RWPE2 (cell line): Measurements from ENCODE around the gene ZNF491.

ENCODE experiments used
- ATAC-seq: fragments of 200-7000 bp; cut with Tn5 transposase; 3 replicates; pipeline ENCODE4 v1.9.1; 2021; ENCODE audit warnings: low read depth
- DNase-seq: peaks from one replicate; pipeline ENCODE4 v3.0.0-alpha.2; 2020; ENCODE audit warnings: low spot score
- H3K27ac ChIP-seq: fragments of 450-650 bp; 2 replicates; pipeline ENCODE4 v1.5.1; 2017; ENCODE audit warnings: mild to moderate bottlenecking; ENCODE audit not compliant: poor library complexity, severe bottlenecking
- H3K27me3 ChIP-seq: fragments of 250-450 bp; sonication (Bioruptor Pico); 2 replicates; pipeline ENCODE4 v1.5.1; 2021; ENCODE audit warnings: mild to moderate bottlenecking, moderate library complexity; ENCODE audit not compliant: insufficient read depth, poor library complexity, severe bottlenecking
- H3K36me3 ChIP-seq: fragments of 250-450 bp; sonication (Bioruptor Pico); 2 replicates; pipeline ENCODE4 v1.5.1; 2020; ENCODE audit warnings: low read depth, mild to moderate bottlenecking, moderate library complexity
- H3K4me1 ChIP-seq: fragments of 250-450 bp; sonication (Bioruptor Pico); 2 replicates; pipeline ENCODE4 v1.5.1; 2021; ENCODE audit warnings: mild to moderate bottlenecking, moderate library complexity; ENCODE audit not compliant: insufficient read depth, poor library complexity, severe bottlenecking
- H3K4me3 ChIP-seq: fragments of 250-450 bp; sonication (Bioruptor Pico); 2 replicates; pipeline ENCODE4 v1.5.1; 2021; ENCODE audit warnings: mild to moderate bottlenecking, moderate library complexity; ENCODE audit not compliant: severe bottlenecking
- H3K9me3 ChIP-seq: fragments of 250-450 bp; sonication (Bioruptor Pico); 2 replicates; pipeline ENCODE4 v1.5.1; 2021; ENCODE audit warnings: mild to moderate bottlenecking, moderate library complexity; ENCODE audit not compliant: severe bottlenecking
- TF ChIP-seq, protein P1 (sequence below): fragments of 450-650 bp; IDR thresholded peaks from one replicate; pipeline ENCODE4 v1.5.1; 2017; ENCODE audit warnings: mild to moderate bottlenecking, moderate library complexity; ENCODE audit not compliant: poor library complexity, severe bottlenecking

ZNF491 gene

DNA sequence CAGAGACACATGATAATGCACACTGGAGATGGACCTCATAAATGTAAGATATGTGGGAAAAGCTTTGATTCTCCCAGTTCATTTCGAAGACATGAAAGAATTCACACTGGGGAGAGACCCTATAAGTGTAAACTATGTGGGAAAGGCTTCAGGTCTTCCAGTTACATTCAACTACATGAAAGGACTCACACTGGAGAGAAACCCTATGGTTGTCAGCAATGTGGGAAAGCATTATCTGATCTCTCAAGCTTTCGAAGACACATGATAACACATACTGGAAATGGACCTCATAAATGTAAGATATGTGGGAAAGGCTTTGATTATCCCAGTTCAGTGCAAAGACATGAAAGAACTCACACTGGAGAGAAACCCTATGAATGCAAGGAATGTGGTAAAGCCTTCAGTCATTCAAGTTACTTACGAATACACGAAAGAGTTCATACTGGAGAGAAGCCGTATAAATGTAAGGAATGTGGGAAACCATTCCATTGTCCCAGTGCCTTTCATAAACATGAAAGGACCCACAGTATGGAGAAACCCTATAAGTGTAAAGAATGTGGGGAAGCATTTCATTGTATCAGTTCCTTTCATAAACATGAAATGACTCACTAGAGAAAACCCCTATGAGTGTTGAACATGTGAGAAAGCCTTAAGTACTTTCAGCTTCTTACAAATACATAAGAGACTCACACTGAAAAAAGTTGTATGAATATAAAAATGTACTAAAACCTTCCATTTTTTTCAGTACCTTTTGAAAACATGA lies 16.8 kb upstream of the ZNF491 start:
- Histone ChIP-seq H3K27me3 (no peaks in the 10 kb centered on the region), H3K4me1 (no peaks in the 10 kb centered on the region), H3K36me3 (peaks cover 48% of the 10 kb centered on the region), H3K4me3 (no peak overlapping the region), H3K27ac (no peak overlapping the region), H3K9me3 (peaks cover 44% of the 10 kb centered on the region)
- DNase-seq = no peak
- TF ChIP-seq, protein P1, sequence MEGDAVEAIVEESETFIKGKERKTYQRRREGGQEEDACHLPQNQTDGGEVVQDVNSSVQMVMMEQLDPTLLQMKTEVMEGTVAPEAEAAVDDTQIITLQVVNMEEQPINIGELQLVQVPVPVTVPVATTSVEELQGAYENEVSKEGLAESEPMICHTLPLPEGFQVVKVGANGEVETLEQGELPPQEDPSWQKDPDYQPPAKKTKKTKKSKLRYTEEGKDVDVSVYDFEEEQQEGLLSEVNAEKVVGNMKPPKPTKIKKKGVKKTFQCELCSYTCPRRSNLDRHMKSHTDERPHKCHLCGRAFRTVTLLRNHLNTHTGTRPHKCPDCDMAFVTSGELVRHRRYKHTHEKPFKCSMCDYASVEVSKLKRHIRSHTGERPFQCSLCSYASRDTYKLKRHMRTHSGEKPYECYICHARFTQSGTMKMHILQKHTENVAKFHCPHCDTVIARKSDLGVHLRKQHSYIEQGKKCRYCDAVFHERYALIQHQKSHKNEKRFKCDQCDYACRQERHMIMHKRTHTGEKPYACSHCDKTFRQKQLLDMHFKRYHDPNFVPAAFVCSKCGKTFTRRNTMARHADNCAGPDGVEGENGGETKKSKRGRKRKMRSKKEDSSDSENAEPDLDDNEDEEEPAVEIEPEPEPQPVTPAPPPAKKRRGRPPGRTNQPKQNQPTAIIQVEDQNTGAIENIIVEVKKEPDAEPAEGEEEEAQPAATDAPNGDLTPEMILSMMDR = no peak
- no peak for ATAC-seq

DNA sequence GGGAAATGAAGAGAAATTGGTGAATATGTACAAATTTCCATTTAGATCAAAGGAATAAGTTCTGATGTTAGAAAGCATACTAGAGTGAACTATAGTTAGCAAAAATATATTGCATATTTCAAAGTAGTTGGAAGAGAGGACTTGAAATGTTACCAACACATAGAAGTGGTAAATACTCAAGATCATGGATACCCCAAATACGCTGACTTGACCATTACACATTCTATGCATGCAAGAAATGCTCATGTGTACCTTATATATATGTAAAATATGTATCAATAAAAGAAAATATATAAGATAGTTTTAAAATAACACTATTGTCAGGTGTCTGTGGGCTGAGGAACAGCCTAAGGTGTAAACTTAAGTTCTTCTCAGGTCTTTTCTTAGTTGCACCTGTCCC lies 14.6 kb upstream of the ZNF491 start:
- H3K4me1 ChIP-seq = no peaks in the 10 kb centered on the region
- H3K9me3 ChIP-seq = peaks cover 41% of the 10 kb centered on the region
- TF ChIP-seq, protein P1 = no peak
- H3K36me3 ChIP-seq = peaks cover 31% of the 10 kb centered on the region
- no peaks in the 10 kb centered on the region for H3K27me3 ChIP-seq
- H3K4me3 ChIP-seq = no peak overlapping the region
- DNase-seq (no peak), ATAC-seq (no peak)
- H3K27ac ChIP-seq = no peak overlapping the region

DNA sequence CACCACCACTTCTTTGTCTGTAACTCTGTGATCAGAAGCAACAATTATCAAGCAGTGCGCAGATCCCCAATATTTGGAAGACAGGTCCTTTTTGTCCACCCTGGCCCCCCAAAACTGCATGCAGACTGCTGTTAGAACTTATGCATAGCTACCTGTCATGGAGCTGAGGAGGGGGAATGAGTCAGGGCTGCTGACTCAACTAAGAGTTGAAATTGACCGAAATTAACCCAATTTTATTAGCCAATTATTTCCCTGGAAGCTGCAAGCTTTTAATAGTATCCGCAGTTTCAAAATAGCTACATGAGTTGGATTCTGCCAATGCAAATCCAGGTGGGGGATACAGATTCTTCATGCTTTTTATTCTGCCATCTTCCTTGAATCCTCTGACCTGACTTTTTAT lies 14.0 kb upstream of the ZNF491 start:
- H3K9me3 ChIP-seq = peaks cover 45% of the 10 kb centered on the region
- DNase-seq = no peak
- H3K4me3 ChIP-seq = no peak overlapping the region
- no peaks in the 10 kb centered on the region for H3K4me1 ChIP-seq
- no peak for ATAC-seq
- TF ChIP-seq, protein P1 = no peak
- H3K27ac ChIP-seq = no peak overlapping the region
- peaks cover 28% of the 10 kb centered on the region for H3K36me3 ChIP-seq
- H3K27me3 ChIP-seq = no peaks in the 10 kb centered on the region

DNA sequence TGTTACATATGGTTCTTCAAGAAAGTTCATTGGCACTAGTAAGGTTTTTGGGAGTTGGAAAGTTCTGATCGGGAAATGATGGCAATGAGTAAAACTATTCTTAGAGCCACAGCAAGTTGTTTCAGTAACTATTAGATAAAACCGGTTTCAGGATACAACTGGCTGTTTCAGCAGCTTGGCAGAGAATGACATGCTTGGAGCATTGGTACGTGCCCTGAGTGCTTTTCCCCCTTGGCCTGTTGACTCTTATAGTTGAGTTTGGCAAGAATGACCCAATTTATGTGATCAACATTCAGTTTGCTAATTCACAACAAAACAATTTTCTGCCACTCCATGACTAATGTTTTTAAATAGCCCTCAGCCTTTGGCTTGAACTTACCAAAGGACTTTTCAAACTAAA lies 10.8 kb upstream of the ZNF491 start:
- no peaks in the 10 kb centered on the region for H3K4me1 ChIP-seq
- H3K27ac ChIP-seq = no peak overlapping the region
- ATAC-seq = no peak
- no peak for DNase-seq
- TF ChIP-seq, protein P1 = no peak
- no peaks in the 10 kb centered on the region for H3K27me3 ChIP-seq
- no peaks in the 10 kb centered on the region; the same call in 1 of the 2 replicates for H3K36me3 ChIP-seq
- no peak overlapping the region for H3K4me3 ChIP-seq
- peaks cover 25% of the 10 kb centered on the region for H3K9me3 ChIP-seq

DNA sequence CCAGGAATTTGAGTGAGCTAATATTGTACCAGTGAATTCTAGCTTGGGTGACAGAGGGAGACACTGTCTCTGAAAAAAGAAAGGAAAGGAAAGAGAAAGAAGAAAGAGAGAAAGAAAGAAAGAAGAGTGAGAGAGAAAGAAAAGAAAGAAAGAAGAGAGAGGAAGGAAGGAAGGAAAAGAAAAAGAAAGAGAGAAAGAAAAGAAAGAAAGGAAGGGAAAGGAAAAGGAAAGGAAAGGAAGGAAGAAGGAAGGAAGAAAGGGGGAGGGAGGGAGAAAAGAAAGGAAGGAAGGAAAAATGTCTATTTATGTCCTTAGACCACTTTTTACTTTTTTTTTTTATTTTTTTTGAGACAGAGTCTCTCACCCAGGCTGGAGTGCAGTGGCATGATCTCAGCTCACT lies 5.4 kb upstream of the ZNF491 start:
- H3K9me3 ChIP-seq = peaks cover 5% of the 10 kb centered on the region
- peaks cover under 1% of the 10 kb centered on the region for H3K4me1 ChIP-seq
- no peak overlapping the region for H3K4me3 ChIP-seq
- H3K27ac ChIP-seq = no peak overlapping the region
- TF ChIP-seq, protein P1 = no peak
- ATAC-seq (no peak), DNase-seq (no peak)
- H3K27me3 ChIP-seq = no peaks in the 10 kb centered on the region
- no peaks in the 10 kb centered on the region for H3K36me3 ChIP-seq
